Keratinocyte (primary cell): ENCODE results near the gene MORF4L1. TPM values are rescaled to one million over a fixed set of nuclear protein-coding genes. Genes with fewer than 3 reads are reported as not detected.

Source experiments
- DNase-seq: peaks from one replicate; pipeline ENCODE4 v3.0.0-alpha.2; 2011; ENCODE audit warnings: low read depth, missing footprints, low spot score
- FAIRE-seq: peaks from 2 replicates; lab custom pipeline; 2011; peaks lifted over from hg19 to GRCh38; lab: Jason Lieb, UNC
- H2AFZ ChIP-seq: 2 replicates; pipeline ENCODE4 v1.6.0; 2012; ENCODE audit warnings: low read length, control low read depth, inconsistent platforms; ENCODE audit not compliant: control insufficient read depth
- H3K27ac ChIP-seq: 2 replicates; pipeline ENCODE4 v1.5.1; 2011; ENCODE audit warnings: low read length; ENCODE audit not compliant: control insufficient read depth, insufficient read depth
- H3K27me3 ChIP-seq: 3 replicates; pipeline ENCODE4 v1.6.0; 2011; ENCODE audit warnings: low read length; ENCODE audit not compliant: control insufficient read depth, insufficient read depth; ENCODE audit errors: extremely low read depth
- H3K36me3 ChIP-seq, 2 experiments: 2 replicates in 1 of 2; 3 replicates in 1 of 2; pipeline ENCODE4 v1.5.1; 2011; ENCODE audit warnings: low read length in 2 of 2, mild to moderate bottlenecking in 1 of 2; ENCODE audit not compliant: control insufficient read depth in 2 of 2, insufficient read depth in 2 of 2; ENCODE audit errors: extremely low read depth in 1 of 2
- H3K4me1 ChIP-seq: 3 replicates; pipeline ENCODE4 v1.5.1; 2011; ENCODE audit warnings: low read length; ENCODE audit not compliant: control insufficient read depth, insufficient read depth; ENCODE audit errors: extremely low read depth
- H3K4me2 ChIP-seq: 3 replicates; pipeline ENCODE4 v1.6.0; 2011; ENCODE audit warnings: low read depth, low read length; ENCODE audit not compliant: control insufficient read depth, insufficient read depth; ENCODE audit errors: extremely low read depth
- H3K4me3 ChIP-seq, 3 experiments: fragments of 200-600 bp in 1 of 3; sonication (generic) in 1 of 3; 2 replicates in 2 of 3; 3 replicates in 1 of 3; pipeline ENCODE4 v1.5.1; 2011 to 2016; ENCODE audit warnings: low read length in 3 of 3, mild to moderate bottlenecking in 3 of 3, control low read depth in 2 of 3, inconsistent platforms in 1 of 3, low read depth in 1 of 3, mixed read lengths in 1 of 3, mixed run types in 1 of 3, moderate library complexity in 1 of 3; ENCODE audit not compliant: control insufficient read depth in 2 of 3, insufficient read depth in 2 of 3; ENCODE audit errors: extremely low read depth in 1 of 3
- H3K79me2 ChIP-seq: 2 replicates; pipeline ENCODE4 v1.6.0; 2012; ENCODE audit warnings: low read length; ENCODE audit not compliant: control insufficient read depth, insufficient read depth
- H3K9ac ChIP-seq: 3 replicates; pipeline ENCODE4 v1.6.0; 2011; ENCODE audit warnings: low read length; ENCODE audit not compliant: control insufficient read depth, insufficient read depth; ENCODE audit errors: extremely low read depth
- H3K9me1 ChIP-seq: 3 replicates; pipeline ENCODE4 v1.6.0; 2011; ENCODE audit warnings: low read length; ENCODE audit not compliant: control insufficient read depth, insufficient read depth; ENCODE audit errors: extremely low read depth
- H3K9me3 ChIP-seq: 2 replicates; pipeline ENCODE4 v1.5.1; 2012; ENCODE audit warnings: low read depth, low read length; ENCODE audit not compliant: control insufficient read depth
- H4K20me1 ChIP-seq: 3 replicates; pipeline ENCODE4 v1.6.0; 2011; ENCODE audit warnings: low read length; ENCODE audit not compliant: control insufficient read depth, insufficient read depth; ENCODE audit errors: extremely low read depth
- EZH2 ChIP-seq: IDR thresholded peaks from one replicate; pipeline ENCODE4 v1.6.1; 2012; ENCODE audit warnings: inconsistent platforms, mild to moderate bottlenecking, low read length, moderate library complexity
- dilution Hi-C: fragments of 300-500 bp; cut with MboI; formaldehyde crosslinking; loops from one replicate; pipeline ENCODE4 v1.7.0; 2020; ENCODE audit warnings: low sequenced_read_pairs; ENCODE audit not compliant: extremely low pct_ligation_motif_present
- polyA plus RNA-seq, 5 experiments: library from polyadenylated mRNA; depleted of rRNA in 3 of 5; stranded (reverse) in 3 of 5; stranded (forward) in 1 of 5; unstranded in 1 of 5; fragments of >200 nt; gene quantifications; 1 replicate in 1 of 5; 2 replicates in 3 of 5; 3 replicates in 1 of 5; pipeline versions ENCODE4 v1.2.1 to v1.2.3, GENCODE V29; 2011 to 2012; ENCODE audit warnings: missing spikeins in 2 of 5, low read depth in 1 of 5, low replicate concordance in 1 of 5
- TF ChIP-seq, protein P1 (sequence below), 3 experiments: IDR thresholded peaks in 1 of 3; conservative IDR thresholded peaks in 1 of 3; optimal IDR thresholded peaks in 1 of 3; 2 replicates in 2 of 3; 3 replicates in 1 of 3; pipeline versions ENCODE3 to v1.5.1; 2011; ENCODE audit warnings: low read length in 3 of 3, mild to moderate bottlenecking in 3 of 3, moderate library complexity in 2 of 3, control low read depth in 1 of 3, inconsistent platforms in 1 of 3; ENCODE audit not compliant: insufficient read depth in 2 of 3; ENCODE audit errors: extremely low read depth in 1 of 3

The MORF4L1 gene
- polyA plus RNA-seq, 1 donor (not counting 4 experiments of a cell fraction or from before 2014, with no cell fraction given) = 281 TPM

DNA sequence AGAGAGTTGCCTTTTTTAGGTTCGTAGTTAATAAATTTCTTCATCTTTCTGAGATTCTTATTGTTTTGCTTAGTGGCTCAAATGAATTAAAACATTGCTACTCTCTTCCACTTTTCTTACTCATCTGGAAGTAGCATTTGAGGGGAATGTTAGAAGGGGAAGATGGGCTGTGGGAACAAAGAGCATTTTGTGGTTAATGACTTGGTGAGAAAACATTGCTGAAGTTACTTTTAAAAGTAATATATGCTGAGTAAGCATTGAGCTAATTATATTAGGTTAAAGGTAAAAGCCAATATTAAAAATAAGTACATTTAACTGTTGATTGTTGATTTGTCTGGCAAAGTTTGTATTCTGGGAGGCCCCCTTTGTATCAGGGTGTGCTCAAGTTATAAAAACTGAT is 5.7 kb downstream of the MORF4L1 start:
- Histone ChIP-seq H4K20me1 (peaks cover 66% of the 10 kb centered on the region), H3K4me3 (no peak overlapping the region)

GRCh38 chr15:78879517-78880241 is 7.0 kb downstream of the MORF4L1 start:
- Histone ChIP-seq H3K9ac (no peak overlapping the region), H3K9me3 (no peaks in the 10 kb centered on the region), H3K4me1 (peaks cover 39% of the 10 kb centered on the region), H3K9me1 (peaks cover 6% of the 10 kb centered on the region), H4K20me1 (peaks cover 55% of the 10 kb centered on the region), H3K4me3 (no peak overlapping the region), H3K4me2 (no peak overlapping the region), H3K27ac (peak overlapping the region; percentile 26), H3K36me3 (peaks cover 4 to 13% of the 10 kb centered on the region in 2 experiments), H3K79me2 (peaks cover 100% of the 10 kb centered on the region), H3K27me3 (no peaks in the 10 kb centered on the region), H2AFZ (no peak overlapping the region)
- TF ChIP-seq, protein P1, sequence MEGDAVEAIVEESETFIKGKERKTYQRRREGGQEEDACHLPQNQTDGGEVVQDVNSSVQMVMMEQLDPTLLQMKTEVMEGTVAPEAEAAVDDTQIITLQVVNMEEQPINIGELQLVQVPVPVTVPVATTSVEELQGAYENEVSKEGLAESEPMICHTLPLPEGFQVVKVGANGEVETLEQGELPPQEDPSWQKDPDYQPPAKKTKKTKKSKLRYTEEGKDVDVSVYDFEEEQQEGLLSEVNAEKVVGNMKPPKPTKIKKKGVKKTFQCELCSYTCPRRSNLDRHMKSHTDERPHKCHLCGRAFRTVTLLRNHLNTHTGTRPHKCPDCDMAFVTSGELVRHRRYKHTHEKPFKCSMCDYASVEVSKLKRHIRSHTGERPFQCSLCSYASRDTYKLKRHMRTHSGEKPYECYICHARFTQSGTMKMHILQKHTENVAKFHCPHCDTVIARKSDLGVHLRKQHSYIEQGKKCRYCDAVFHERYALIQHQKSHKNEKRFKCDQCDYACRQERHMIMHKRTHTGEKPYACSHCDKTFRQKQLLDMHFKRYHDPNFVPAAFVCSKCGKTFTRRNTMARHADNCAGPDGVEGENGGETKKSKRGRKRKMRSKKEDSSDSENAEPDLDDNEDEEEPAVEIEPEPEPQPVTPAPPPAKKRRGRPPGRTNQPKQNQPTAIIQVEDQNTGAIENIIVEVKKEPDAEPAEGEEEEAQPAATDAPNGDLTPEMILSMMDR (optimal IDR thresholded peaks at IDR 0.05 in 1 of 3, IDR thresholded peaks at IDR 0.05 in 1 of 3, conservative IDR thresholded peaks at IDR 0.05 in 1 of 3; ENCODE audit: extremely low read depth in 1 of 3, insufficient read depth in 2 of 3, low read length in 3 of 3) = no peak
- no peak for TF ChIP-seq EZH2
- dilution Hi-C loops = no loop called here
- DNase-seq (no peak), FAIRE-seq (no peak)

More for the DNA sequence above, 5.7 kb downstream of the MORF4L1 start:
- Histone ChIP-seq H3K27me3 (no peaks in the 10 kb centered on the region), H3K79me2 (peaks cover 99% of the 10 kb centered on the region), H3K4me2 (peak overlapping the region; percentile 46), H2AFZ (no peak overlapping the region), H3K9me1 (peaks cover 6% of the 10 kb centered on the region), H3K36me3 (peaks cover 4 to 9% of the 10 kb centered on the region in 2 experiments), H3K9me3 (no peaks in the 10 kb centered on the region), H3K4me1 (peaks cover 39% of the 10 kb centered on the region), H3K27ac (peak overlapping the region; percentile 31), H3K9ac (no peak overlapping the region)
- TF ChIP-seq, protein P1 (optimal IDR thresholded peaks at IDR 0.05 in 1 of 3, IDR thresholded peaks at IDR 0.05 in 1 of 3, conservative IDR thresholded peaks at IDR 0.05 in 1 of 3; ENCODE audit: extremely low read depth in 1 of 3, insufficient read depth in 2 of 3, low read length in 3 of 3) = no peak
- TF ChIP-seq EZH2 = no peak
- DNase-seq (no peak), FAIRE-seq (no peak)
- dilution Hi-C loops = no loop called here
